ENCODE measurements around the gene HSPBP1.

Gene HSPBP1

GRCh38 chr19:55216461-55217198 lies 63.3 kb downstream of the HSPBP1 start:
- peak overlapping the region; percentile 43 for H3K4me3 ChIP-seq (replicated peaks; ENCODE audit: low read depth, low read length)
- DNase-seq (ENCODE audit: extremely low read depth, low read depth): peak; percentile 98
- no peak for TF ChIP-seq CTCF (IDR thresholded peaks at IDR 0.05; ENCODE audit: low read depth, low read length, missing control alignments)

GRCh38 chr19:55213547-55213946 lies 66.4 kb downstream of the HSPBP1 start:
- no peak for DNase-seq (ENCODE audit: extremely low read depth, low read depth)
- no peak for TF ChIP-seq CTCF (IDR thresholded peaks at IDR 0.05; ENCODE audit: low read depth, low read length, missing control alignments)
- no peak overlapping the region for H3K4me3 ChIP-seq (replicated peaks; ENCODE audit: low read depth, low read length)

GRCh38 chr19:55212447-55212846 lies 67.5 kb downstream of the HSPBP1 start:
- H3K4me3 ChIP-seq (replicated peaks; ENCODE audit: low read depth, low read length): no peak overlapping the region
- TF ChIP-seq CTCF (IDR thresholded peaks at IDR 0.05; ENCODE audit: low read depth, low read length, missing control alignments): peak; percentile 54
- DNase-seq (ENCODE audit: extremely low read depth, low read depth): no peak

All from HFF-Myc (cell line).